KBM-7 (cell line): ENCODE results near the gene TMOD4.
A peak's percentile ranks its signal among the peaks of the same experiment; 100 is the strongest.

Experiments used
- DNase-seq: peaks from one replicate; pipeline ENCODE4 v3.0.0-alpha.2; 2015
- in situ Hi-C: fragments of 300-500 bp; cut with MboI; formaldehyde crosslinking; loops from 2 replicates; pipeline ENCODE4 v1.14.3; 2020; ENCODE audit warnings: low sequenced_read_pairs, low pct_unique_long_range_greater_than_20kb, mixed read lengths

The TMOD4 gene

GRCh38 chr1:151184211-151184610, 8.4 kb upstream of the TMOD4 start:
- in situ Hi-C loops, result no loop called here
- no peak for DNase-seq

- in situ Hi-C loops, result no loop called here
- no peak for DNase-seq
Observed at GRCh38 chr1:151176514-151177045, 799 bp upstream of the TMOD4 start.

GRCh38 chr1:151175041-151175741, 590 bp downstream of the TMOD4 start:
- in situ Hi-C loops, result no loop called here
- DNase-seq, result no peak

- DNase-seq, result no peak
- in situ Hi-C loops, result no loop called here
Observed at GRCh38 chr1:151171190-151171589, 4.6 kb downstream of the TMOD4 start.

GRCh38 chr1:151167116-151167515, 8.7 kb downstream of the TMOD4 start:
- in situ Hi-C loops, result no loop called here
- no peak for DNase-seq

- in situ Hi-C loops, result no loop called here
Observed at GRCh38 chr1:151166505-151166956, 9.2 kb downstream of the TMOD4 start.

GRCh38 chr1:151165738-151166504, 9.9 kb downstream of the TMOD4 start, which contains the start of the genes LYSMD1 and SCNM1:
Gene LYSMD1, minus strand, starts transcription at chr1:151165902. Its CDS starts 644 bp downstream, at chr1:151165258.
Gene SCNM1, plus strand, starts transcription at chr1:151166144. Its CDS starts 9 bp downstream, at chr1:151166153.
- DNase-seq, result peak; percentile 99
- in situ Hi-C loops, result no loop called here

More at GRCh38 chr1:151166505-151166956, 9.2 kb downstream of the TMOD4 start:
- DNase-seq, result no peak

GRCh38 chr1:151165281-151165737, 10.5 kb downstream of the TMOD4 start:
- no peak for DNase-seq
- in situ Hi-C loops, result no loop called here

GRCh38 chr1:151164732-151165280, 11.0 kb downstream of the TMOD4 start:
- in situ Hi-C loops, result no loop called here
- DNase-seq, result no peak

GRCh38 chr1:151159373-151159772, 16.4 kb downstream of the TMOD4 start:
- in situ Hi-C loops, result no loop called here
- DNase-seq, result peak; percentile 31

- in situ Hi-C loops, result no loop called here
- peak; percentile 28 for DNase-seq
Observed at GRCh38 chr1:151158751-151159251, 17.0 kb downstream of the TMOD4 start.

- in situ Hi-C loops, result no loop called here
- peak; percentile 40 for DNase-seq
Observed at GRCh38 chr1:151158326-151158725, 17.5 kb downstream of the TMOD4 start.

GRCh38 chr1:151157067-151157531, 18.7 kb downstream of the TMOD4 start:
- in situ Hi-C loops, result no loop called here
- peak; percentile 97 for DNase-seq

- DNase-seq, result peak; percentile 84
Observed at GRCh38 chr1:151156515-151156819, 19.3 kb downstream of the TMOD4 start, which contains the start of gene TNFAIP8L2. Gene TNFAIP8L2, plus strand, starts transcription at chr1:151156649. Its CDS starts 2,049 bp downstream, at chr1:151158698.

GRCh38 chr1:151147665-151148064, 28.1 kb downstream of the TMOD4 start:
- DNase-seq, result no peak
- in situ Hi-C loops, result no loop called here

More at GRCh38 chr1:151156515-151156819, 19.3 kb downstream of the TMOD4 start, which contains the start of gene TNFAIP8L2:
- in situ Hi-C loops, result no loop called here

- in situ Hi-C loops, result no loop called here
- DNase-seq, result no peak
Observed at GRCh38 chr1:151147132-151147503, 28.7 kb downstream of the TMOD4 start.

- DNase-seq, result peak; percentile 92
- in situ Hi-C loops, result no loop called here
Observed at GRCh38 chr1:151146412-151147131, 29.2 kb downstream of the TMOD4 start, which contains the start of gene SEMA6C. Gene SEMA6C, minus strand, starts transcription at chr1:151146631. Its CDS starts 4,010 bp downstream, at chr1:151142621.

- in situ Hi-C loops, result no loop called here
- DNase-seq, result no peak
Observed at GRCh38 chr1:151146072-151146411, 29.7 kb downstream of the TMOD4 start.
